Left ventricle myocardium inferior (tissue), 1 donor: ENCODE results near the gene SPTLC2. TPM values are rescaled to one million over a fixed set of nuclear protein-coding genes. Genes with fewer than 3 reads are reported as not detected.

Source experiments
- DNase-seq: peaks from one replicate; pipeline ENCODE4 v3.0.0-alpha.2; 2020
- H3K27ac ChIP-seq: fragments of 200-600 bp; replicated peaks from 2 replicates; pipeline ENCODE4 v1.8.0; 2021
- H3K27me3 ChIP-seq: fragments of 200-600 bp; 2 replicates; pipeline ENCODE4 v1.8.0; 2021; ENCODE audit warnings: low read depth
- H3K36me3 ChIP-seq: fragments of 200-600 bp; 2 replicates; pipeline ENCODE4 v1.8.0; 2021
- H3K4me1 ChIP-seq: fragments of 200-600 bp; 2 replicates; pipeline ENCODE4 v1.8.0; 2021
- H3K4me3 ChIP-seq: fragments of 200-600 bp; 2 replicates; pipeline ENCODE4 v1.8.0; 2021; ENCODE audit warnings: mild to moderate bottlenecking, moderate library complexity
- H3K9me3 ChIP-seq: fragments of 200-600 bp; replicated peaks from 2 replicates; pipeline ENCODE4 v1.8.0; 2021
- CTCF ChIP-seq: fragments of 200-600 bp; IDR thresholded peaks from 2 replicates; pipeline ENCODE4 v1.8.0; 2021; ENCODE audit warnings: antibody characterized with exemption, mild to moderate bottlenecking, borderline replicate concordance
- intact Hi-C: fragments of 100-400 bp; cut with micrococcal nuclease; formaldehyde crosslinking; loops from one replicate; pipeline ENCODE4 v1.11.0; 2022
- total RNA-seq: library from RNA; stranded (reverse); fragmentation: NEBNext Ultra II Directional; extraction: Animal tissue kit (Norgen Biotek cat#: 25700); gene quantifications from one replicate; pipeline ENCODE4 v1.2.1, GENCODE V29; 2021
- donor health status: DM: no; HTN: yes; CAD: no; lungs with severe emphysema.

Gene SPTLC2
- total RNA-seq, 1 donor from 2014 or later = 11.5 TPM

GRCh38 chr14:77654001-77654441, 37.6 kb upstream of the SPTLC2 start:
- peaks cover 4% of the 10 kb centered on the region for H3K4me1 ChIP-seq
- intact Hi-C loops = no loop called here
- H3K4me3 ChIP-seq = no peak overlapping the region
- no peaks in the 10 kb centered on the region for H3K27me3 ChIP-seq
- TF ChIP-seq CTCF = no peak
- DNase-seq = no peak
- H3K36me3 ChIP-seq = no peaks in the 10 kb centered on the region
- no peak overlapping the region for H3K27ac ChIP-seq
- no peaks in the 10 kb centered on the region for H3K9me3 ChIP-seq

GRCh38 chr14:77649326-77649725, 32.9 kb upstream of the SPTLC2 start:
- DNase-seq = no peak
- Histone ChIP-seq H3K9me3 (no peaks in the 10 kb centered on the region), H3K4me3 (no peak overlapping the region), H3K27me3 (no peaks in the 10 kb centered on the region), H3K4me1 (no peaks in the 10 kb centered on the region), H3K27ac (no peak overlapping the region), H3K36me3 (no peaks in the 10 kb centered on the region)
- intact Hi-C loops = no loop called here
- TF ChIP-seq CTCF = no peak

- intact Hi-C loops = no loop called here
- Histone ChIP-seq H3K4me3 (no peak overlapping the region), H3K36me3 (no peaks in the 10 kb centered on the region), H3K9me3 (no peaks in the 10 kb centered on the region), H3K4me1 (no peaks in the 10 kb centered on the region), H3K27me3 (no peaks in the 10 kb centered on the region), H3K27ac (no peak overlapping the region)
- no peak for TF ChIP-seq CTCF
- no peak for DNase-seq
Observed at GRCh38 chr14:77648520-77649200, 32.2 kb upstream of the SPTLC2 start.

- no peak for TF ChIP-seq CTCF
- H3K4me3 ChIP-seq = no peak overlapping the region
- intact Hi-C loops = no loop called here
Observed at GRCh38 chr14:77647853-77648252, 31.4 kb upstream of the SPTLC2 start.

GRCh38 chr14:77646907-77647306, 30.5 kb upstream of the SPTLC2 start:
- Histone ChIP-seq H3K4me3 (no peak overlapping the region), H3K9me3 (no peaks in the 10 kb centered on the region), H3K27ac (no peak overlapping the region), H3K36me3 (no peaks in the 10 kb centered on the region), H3K27me3 (no peaks in the 10 kb centered on the region), H3K4me1 (peaks cover 7% of the 10 kb centered on the region)
- no peak for DNase-seq
- TF ChIP-seq CTCF = no peak
- intact Hi-C loops = no loop called here

More at GRCh38 chr14:77647853-77648252, 31.4 kb upstream of the SPTLC2 start:
- H3K4me1 ChIP-seq = no peaks in the 10 kb centered on the region
- no peaks in the 10 kb centered on the region for H3K27me3 ChIP-seq
- no peak overlapping the region for H3K27ac ChIP-seq
- no peaks in the 10 kb centered on the region for H3K9me3 ChIP-seq
- no peaks in the 10 kb centered on the region for H3K36me3 ChIP-seq
- no peak for DNase-seq
